ENCODE data around the gene ENOX1.

DNA sequence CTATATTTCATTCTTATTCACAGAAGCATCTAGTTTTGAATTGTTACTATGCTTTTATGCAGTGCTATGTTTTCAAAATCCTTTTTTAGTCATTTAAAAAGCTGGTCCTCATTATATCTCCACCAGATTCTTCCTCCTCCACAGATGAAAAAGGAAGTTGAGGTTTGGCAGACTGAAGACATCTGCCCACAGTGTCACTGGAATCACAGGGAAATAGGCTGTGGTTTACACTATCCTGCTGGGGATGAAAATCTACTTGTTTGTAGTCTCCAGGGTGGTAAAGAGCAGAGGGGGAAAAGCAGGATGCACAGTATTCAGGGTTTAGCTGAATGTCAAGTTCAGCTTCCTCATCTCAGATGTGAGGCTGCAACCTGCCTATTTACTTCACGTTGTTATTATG is 412.2 kb downstream of the ENOX1 start:
- TF ChIP-seq, protein P1, sequence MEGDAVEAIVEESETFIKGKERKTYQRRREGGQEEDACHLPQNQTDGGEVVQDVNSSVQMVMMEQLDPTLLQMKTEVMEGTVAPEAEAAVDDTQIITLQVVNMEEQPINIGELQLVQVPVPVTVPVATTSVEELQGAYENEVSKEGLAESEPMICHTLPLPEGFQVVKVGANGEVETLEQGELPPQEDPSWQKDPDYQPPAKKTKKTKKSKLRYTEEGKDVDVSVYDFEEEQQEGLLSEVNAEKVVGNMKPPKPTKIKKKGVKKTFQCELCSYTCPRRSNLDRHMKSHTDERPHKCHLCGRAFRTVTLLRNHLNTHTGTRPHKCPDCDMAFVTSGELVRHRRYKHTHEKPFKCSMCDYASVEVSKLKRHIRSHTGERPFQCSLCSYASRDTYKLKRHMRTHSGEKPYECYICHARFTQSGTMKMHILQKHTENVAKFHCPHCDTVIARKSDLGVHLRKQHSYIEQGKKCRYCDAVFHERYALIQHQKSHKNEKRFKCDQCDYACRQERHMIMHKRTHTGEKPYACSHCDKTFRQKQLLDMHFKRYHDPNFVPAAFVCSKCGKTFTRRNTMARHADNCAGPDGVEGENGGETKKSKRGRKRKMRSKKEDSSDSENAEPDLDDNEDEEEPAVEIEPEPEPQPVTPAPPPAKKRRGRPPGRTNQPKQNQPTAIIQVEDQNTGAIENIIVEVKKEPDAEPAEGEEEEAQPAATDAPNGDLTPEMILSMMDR (IDR thresholded peaks at IDR 0.05): no peak
- TF ChIP-seq EZH2 (IDR thresholded peaks at IDR 0.05) (no peak), EZH2phosphoT487 (IDR thresholded peaks at IDR 0.05) (no peak)
